ENCODE results near the gene PEDS1. TPM values are rescaled to one million over a fixed set of nuclear protein-coding genes. Genes with fewer than 3 reads are reported as not detected.

PEDS1 gene
- total and polyA plus RNA-seq, 2 of the 13 experiments (the other 11 are each of a cell fraction or from before 2014, with no cell fraction given) = 30.5 to 93.9 TPM

GRCh38 chr20:50170549-50171220 is 17.2 kb upstream of the PEDS1 start:
- FAIRE-seq (no peak), ATAC-seq (no peak), DNase-seq (ENCODE audit: low spot score) (no peak)
- no TSS peak for BruUV-seq (replicated peaks)
- in situ Hi-C loops (cut with HindIII; ENCODE audit: extremely low pct_ligation_motif_present, low pct_unique_long_range_greater_than_20kb) (loop anchor here (5.0 kb wide), 1 partner anchor 188 kb away; the partner anchor contains the start of gene SNAI1), intact Hi-C loops (cut with micrococcal nuclease; ENCODE audit: unreplicated experiment) (no loop called here)
- H3K79me2 ChIP-seq (ENCODE audit: insufficient read depth, low read length) = peaks cover 29% of the 10 kb centered on the region
- peak overlapping the region; percentile 78 for H3K9ac ChIP-seq (ENCODE audit: insufficient read depth, low read depth, low read length)
- no peaks in the 10 kb centered on the region for H4K20me1 ChIP-seq (ENCODE audit: insufficient read depth, low read length)
- peaks cover 71% of the 10 kb centered on the region for H3K4me1 ChIP-seq (ENCODE audit: insufficient read depth, low read length)
- peak overlapping the region in 2 of 3 experiments; percentile 63 to 78; a peak in 3 of 6 replicates for H3K4me3 ChIP-seq (replicated peaks in 1 of 3; ENCODE audit: insufficient read depth in 1 of 3, low read depth in 2 of 3, low read length in 3 of 3)
- 93% methylated on average over 14 of the region's 14 CpGs for WGBS (ENCODE audit: low lambda C conversion rate)
- no peaks in the 10 kb centered on the region; a peak in 1 of 5 replicates for H3K27me3 ChIP-seq (ENCODE audit: control insufficient read depth in 1 of 2, insufficient read depth in 2 of 2, low read length in 2 of 2)
- no peaks in the 10 kb centered on the region for H3K36me3 ChIP-seq (replicated peaks in 1 of 2; ENCODE audit: control insufficient read depth in 1 of 2, insufficient read depth in 2 of 2, low read length in 2 of 2)
- peak overlapping the region; percentile 97 for H3K4me2 ChIP-seq (ENCODE audit: low read depth, low read length)
- H3K27ac ChIP-seq (ENCODE audit: extremely low read length, insufficient read depth, low read length) = peak overlapping the region; percentile 81
- no peaks in the 10 kb centered on the region for H3K9me3 ChIP-seq (ENCODE audit: low read length)
- POLR2A ChIA-PET = interaction anchor here (0.7 to 8.3 kb wide), 6 partner anchors 17 to 138 kb away, joined by 3 to 104 read pairs (median 64); partner anchors contain the start of genes CEBPB, PEDS1 and UBE2V1
- H2AFZ ChIP-seq (ENCODE audit: low read length) = no peak overlapping the region
- CTCF ChIA-PET (ENCODE audit: low intra/inter-chr PET ratio, low total read pairs) = interaction anchor here (0.7 to 7.8 kb wide), 3 partner anchors 18 to 50 kb away, joined by 3 to 115 read pairs (median 7); no protein-coding TSS in a partner anchor
- TF ChIP-seq EEA1 (CRISPR knock-in tag; IDR thresholded peaks at IDR 0.05; ENCODE audit: borderline replicate concordance) (peak; percentile 22; the same call in 1 of the 2 replicates), ZBTB38 (CRISPR knock-in tag; IDR thresholded peaks at IDR 0.05) (peak; percentile 72; the same call in 1 of the 2 replicates), BORCS8-MEF2B (CRISPR knock-in tag; IDR thresholded peaks at IDR 0.05) (0 out of 2 replicates have a peak, but pooled peaks have one; percentile 11), RBM22 (optimal IDR thresholded peaks at IDR 0.05; ENCODE audit: low read length) (no peak), ZNF333 (CRISPR knock-in tag; IDR thresholded peaks at IDR 0.05; ENCODE audit: borderline replicate concordance) (0 out of 2 replicates have a peak, but pooled peaks have one; percentile 13), MEIS1 (CRISPR knock-in tag; IDR thresholded peaks at IDR 0.05; ENCODE audit: borderline replicate concordance) (no peak), SNAPC2 (CRISPR knock-in tag; IDR thresholded peaks at IDR 0.05) (0 out of 2 replicates have a peak, but pooled peaks have one; percentile 12), BRCA1 (CRISPR knock-in tag; IDR thresholded peaks at IDR 0.05) (no peak), FOXC1 (CRISPR knock-in tag; IDR thresholded peaks at IDR 0.05; ENCODE audit: borderline replicate concordance) (peak; percentile 26; the same call in 1 of the 2 replicates), MZF1 (CRISPR knock-in tag; IDR thresholded peaks at IDR 0.05; ENCODE audit: borderline replicate concordance) (0 out of 2 replicates have a peak, but pooled peaks have one; percentile 23), NRL (CRISPR knock-in tag; IDR thresholded peaks at IDR 0.05; ENCODE audit: borderline replicate concordance) (peak; percentile 53; the same call in 1 of the 2 replicates), NKX3-1 (CRISPR knock-in tag; IDR thresholded peaks at IDR 0.05) (no peak), ZNF850 (CRISPR knock-in tag; conservative IDR thresholded peaks at IDR 0.05) (no peak), SRY (CRISPR knock-in tag; IDR thresholded peaks at IDR 0.05) (0 out of 2 replicates have a peak, but pooled peaks have one; percentile 43), TRIM24 (CRISPR knock-in tag; IDR thresholded peaks at IDR 0.05) (peak; percentile 32; the same call in 1 of the 2 replicates), ERF (CRISPR knock-in tag; IDR thresholded peaks at IDR 0.05) (no peak), KDM3A (CRISPR knock-in tag; IDR thresholded peaks at IDR 0.05; ENCODE audit: low read depth) (no peak), RXRA (CRISPR knock-in tag; IDR thresholded peaks at IDR 0.05) (peak; percentile 43; the same call in 1 of the 2 replicates), CBFB (CRISPR knock-in tag; IDR thresholded peaks at IDR 0.05) (no peak), AGO1 (IDR thresholded peaks at IDR 0.05; ENCODE audit: low read depth, low read length, poor library complexity, severe bottlenecking) (no peak)

Measured in HepG2 (cell line).